Measurements from ENCODE around the gene UCHL1.

UCHL1 gene

DNA sequence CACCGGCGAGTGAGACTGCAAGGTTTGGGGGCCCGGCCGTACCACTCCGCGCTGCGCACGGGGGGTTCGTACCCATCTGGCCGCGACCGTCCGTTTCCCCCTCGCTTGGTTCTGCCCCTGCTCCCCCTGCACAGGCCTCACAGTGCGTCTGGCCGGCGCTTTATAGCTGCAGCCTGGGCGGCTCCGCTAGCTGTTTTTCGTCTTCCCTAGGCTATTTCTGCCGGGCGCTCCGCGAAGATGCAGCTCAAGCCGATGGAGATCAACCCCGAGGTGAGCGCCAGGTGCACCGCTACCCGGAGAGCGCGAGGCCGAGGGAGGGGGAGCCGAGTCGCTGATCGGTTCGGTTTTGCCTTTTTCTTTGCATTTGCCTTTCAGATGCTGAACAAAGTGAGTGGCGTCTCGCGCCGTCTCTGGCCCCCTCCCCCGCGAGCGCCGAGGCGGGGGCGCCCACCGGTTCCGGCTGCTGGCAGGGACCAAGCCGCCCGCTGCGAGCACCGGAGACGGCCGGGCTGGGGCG is at the start of gene UCHL1:
Gene UCHL1, plus strand, starts transcription at position 189 of the 517 bp plus-strand sequence. Its CDS starts 49 bp downstream, at position 238.
- peak in 1 of 2 donors; percentile 12 for DNase-seq (ENCODE audit: low read depth in 2 of 2)

DNA sequence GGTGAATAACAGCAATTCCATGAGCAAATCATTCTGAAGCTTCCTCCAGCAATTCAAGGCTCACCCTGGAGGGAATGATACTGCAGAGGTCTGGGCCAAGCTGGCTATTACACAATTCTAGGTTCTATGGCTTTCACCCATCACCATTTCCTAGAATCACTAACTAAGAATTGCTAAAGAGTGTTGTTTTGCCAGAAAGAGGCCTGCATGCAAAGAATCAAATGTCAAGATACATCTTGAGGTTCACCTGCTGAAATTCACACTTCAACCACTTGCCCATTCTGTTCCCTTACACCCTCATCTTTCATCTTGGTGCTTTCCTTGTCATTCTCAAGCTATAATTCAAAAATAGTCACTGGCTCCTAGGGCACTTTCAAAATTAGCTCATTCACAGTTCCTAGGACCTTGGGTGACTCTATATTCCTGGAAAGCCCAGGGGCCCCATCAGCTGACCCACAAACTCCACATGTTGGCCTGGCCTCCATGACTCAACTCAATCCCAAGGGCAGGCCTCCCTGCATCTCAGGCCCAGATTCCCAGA is 49.4 kb upstream of the UCHL1 start:
- DNase-seq (ENCODE audit: low read depth in 2 of 2) = no peak

GRCh38 chr4:41209187-41209586 is 47.5 kb upstream of the UCHL1 start:
- no peak for DNase-seq (ENCODE audit: low read depth in 2 of 2)

GRCh38 chr4:41209901-41210300 is 46.8 kb upstream of the UCHL1 start:
- DNase-seq (ENCODE audit: low read depth in 2 of 2) = no peak

- DNase-seq (ENCODE audit: low read depth in 2 of 2) = no peak
Observed at GRCh38 chr4:41211951-41212615, 44.6 kb upstream of the UCHL1 start.

DNA sequence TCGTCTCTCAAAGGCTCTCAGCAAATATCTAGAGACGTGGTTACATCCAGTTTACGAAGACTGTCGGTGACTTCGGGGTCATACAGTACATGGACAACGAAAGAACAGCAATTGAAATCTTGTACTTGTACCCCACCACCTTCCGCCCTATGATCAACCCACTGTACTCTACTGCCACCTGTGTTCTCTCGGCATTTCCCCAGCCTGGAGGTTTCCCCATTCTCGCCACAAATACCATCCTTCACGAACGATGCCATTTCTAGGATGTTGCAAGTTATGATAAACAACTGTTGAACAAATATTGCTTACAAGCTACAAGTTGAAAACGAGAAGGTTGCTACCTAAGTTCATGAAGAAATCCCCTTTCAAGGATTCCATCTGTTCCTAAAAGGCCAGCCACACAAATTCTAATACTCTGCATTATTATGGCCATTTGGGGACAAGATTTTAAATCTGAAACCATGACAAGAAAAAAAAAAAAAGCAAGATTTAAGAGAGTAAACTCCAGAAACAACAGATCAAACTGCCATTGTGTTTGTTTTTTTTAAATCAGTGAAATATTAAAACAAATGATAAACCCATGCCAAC is 44.0 kb upstream of the UCHL1 start:
- DNase-seq (ENCODE audit: low read depth in 2 of 2) = no peak

GRCh38 chr4:41213625-41214135 is 43.0 kb upstream of the UCHL1 start:
- DNase-seq (ENCODE audit: low read depth in 2 of 2) = no peak

GRCh38 chr4:41214136-41214824 is 42.4 kb upstream of the UCHL1 start, which contains the start of gene APBB2:
TSS of gene APBB2 (minus strand) at chr4:41214542. CDS start at chr4:41033254, 181,288 bp downstream.
- peak in 1 of 2 donors; percentile 36 for DNase-seq (ENCODE audit: low read depth in 2 of 2)

GRCh38 chr4:41214825-41215146 is 41.9 kb upstream of the UCHL1 start:
- DNase-seq (ENCODE audit: low read depth in 2 of 2) = no peak

GRCh38 chr4:41215155-41215554 is 41.6 kb upstream of the UCHL1 start:
- no peak for DNase-seq (ENCODE audit: low read depth in 2 of 2)

- DNase-seq (ENCODE audit: low read depth in 2 of 2) = no peak
Observed at GRCh38 chr4:41215969-41216293, 40.8 kb upstream of the UCHL1 start.

GRCh38 chr4:41216294-41217019 is 40.3 kb upstream of the UCHL1 start:
- peak; percentile 34 to 56 for DNase-seq (ENCODE audit: low read depth in 2 of 2)

DNA sequence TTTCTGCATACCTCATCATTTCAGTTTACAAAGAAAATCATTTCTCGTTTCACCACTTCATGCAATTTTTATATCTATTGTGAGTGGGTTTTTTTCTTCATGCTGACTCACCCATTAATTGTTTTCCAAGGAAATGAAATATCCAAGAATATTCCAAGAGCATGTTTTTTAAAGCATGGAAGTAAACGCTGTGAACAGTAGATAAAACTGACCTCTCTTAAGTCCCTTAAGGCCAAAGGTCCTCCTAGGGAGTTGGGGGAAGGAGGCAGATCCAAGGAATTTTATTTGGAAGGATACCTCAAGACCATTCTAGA is 39.8 kb upstream of the UCHL1 start:
- DNase-seq (ENCODE audit: low read depth in 2 of 2) = no peak

DNA sequence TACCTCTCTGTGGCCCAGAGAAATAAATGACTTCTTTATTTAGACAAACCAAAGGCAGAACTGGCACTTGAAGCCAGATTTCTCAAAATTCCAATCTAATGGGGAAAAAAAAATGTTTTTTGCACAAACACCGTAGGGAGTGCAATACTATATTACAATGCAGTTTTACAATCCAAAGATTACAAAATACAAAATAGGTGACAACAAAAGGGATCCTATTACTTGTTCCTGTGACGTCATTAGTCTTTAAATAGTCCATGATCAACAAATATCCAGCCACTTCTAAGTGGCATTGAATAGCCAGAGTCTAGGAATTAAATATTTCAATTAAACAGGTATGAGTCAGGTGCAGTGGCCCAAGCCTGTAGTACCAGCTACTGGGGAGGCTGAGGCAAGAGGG is 39.4 kb upstream of the UCHL1 start:
- no peak for DNase-seq (ENCODE audit: low read depth in 2 of 2)

DNA sequence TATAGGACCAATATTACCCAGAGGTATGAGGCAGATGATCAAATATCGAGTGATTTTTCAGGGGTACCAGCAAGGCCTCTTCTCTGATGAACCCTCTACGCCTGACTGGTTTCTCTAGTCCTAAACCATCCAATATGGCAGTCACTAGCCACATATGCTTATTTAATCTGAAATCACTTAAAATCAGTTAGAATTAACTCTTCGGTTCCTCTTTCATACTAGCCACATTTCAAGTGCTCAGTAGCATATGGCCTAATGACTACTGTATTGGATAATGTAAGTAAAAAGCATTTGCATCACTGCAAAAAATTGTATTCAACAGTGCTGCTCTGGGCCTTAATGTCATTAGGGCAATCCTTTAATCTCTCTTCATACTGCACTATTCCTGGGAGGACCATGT is 38.0 kb upstream of the UCHL1 start:
- no peak for DNase-seq (ENCODE audit: low read depth in 2 of 2)

GRCh38 chr4:41219421-41219950 is 37.2 kb upstream of the UCHL1 start:
- no peak for DNase-seq (ENCODE audit: low read depth in 2 of 2)

DNA sequence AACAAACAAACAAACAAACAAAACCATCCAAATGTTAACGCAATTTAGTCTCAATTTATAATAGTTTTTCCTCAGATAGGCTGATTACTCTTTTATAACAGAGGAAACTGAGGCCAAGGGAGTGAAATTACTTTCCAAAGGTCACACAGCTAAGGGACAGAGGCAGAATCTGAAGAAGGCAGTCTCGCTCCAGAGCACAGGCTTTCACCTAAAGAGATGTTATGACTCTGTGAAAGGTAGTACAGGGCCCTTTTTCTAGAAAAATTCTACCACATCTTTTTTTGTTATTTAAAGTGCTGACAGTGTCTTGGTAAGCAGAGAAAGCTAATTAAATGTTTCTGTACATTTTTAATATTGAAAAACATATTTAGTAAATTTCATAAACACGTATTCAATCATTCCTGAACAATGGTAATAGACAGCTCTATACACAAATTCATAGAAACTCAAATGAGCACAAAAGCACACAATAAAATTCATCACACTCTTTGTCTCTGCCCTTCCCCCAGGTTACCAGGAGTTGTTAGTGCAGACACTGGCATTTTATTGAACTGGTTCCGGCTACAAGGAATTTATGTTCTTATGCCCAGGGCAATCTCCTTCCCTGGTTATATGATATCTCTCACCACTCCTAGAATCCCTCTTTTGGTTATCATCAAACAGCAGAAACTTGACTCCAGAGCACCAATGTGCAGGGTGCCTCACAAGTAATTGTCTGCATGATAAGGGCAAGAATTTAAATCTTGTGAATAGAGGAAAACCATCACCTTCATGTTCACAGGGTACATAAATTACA is 34.7 kb upstream of the UCHL1 start:
- DNase-seq (ENCODE audit: low read depth in 2 of 2) = no peak

DNA sequence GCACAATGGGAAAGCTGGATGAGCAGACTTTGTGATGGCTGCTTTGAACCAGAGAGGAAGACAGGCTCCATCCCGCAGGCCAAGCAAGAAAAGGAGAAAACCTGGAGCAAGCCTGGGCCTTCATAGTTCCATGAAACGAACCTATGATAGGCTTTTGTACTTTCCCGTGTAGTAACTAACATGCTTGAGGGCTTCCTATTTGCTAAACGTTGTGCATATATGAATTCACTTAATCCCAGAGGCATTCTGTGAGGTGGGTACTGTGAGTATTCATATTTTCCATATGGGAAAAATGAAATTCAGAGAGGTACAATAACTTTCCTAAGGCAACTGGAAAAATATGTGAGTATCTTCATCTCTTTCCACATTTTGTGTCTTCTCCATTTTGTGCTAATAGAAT is 28.8 kb upstream of the UCHL1 start:
- no peak for DNase-seq (ENCODE audit: low read depth in 2 of 2)

DNA sequence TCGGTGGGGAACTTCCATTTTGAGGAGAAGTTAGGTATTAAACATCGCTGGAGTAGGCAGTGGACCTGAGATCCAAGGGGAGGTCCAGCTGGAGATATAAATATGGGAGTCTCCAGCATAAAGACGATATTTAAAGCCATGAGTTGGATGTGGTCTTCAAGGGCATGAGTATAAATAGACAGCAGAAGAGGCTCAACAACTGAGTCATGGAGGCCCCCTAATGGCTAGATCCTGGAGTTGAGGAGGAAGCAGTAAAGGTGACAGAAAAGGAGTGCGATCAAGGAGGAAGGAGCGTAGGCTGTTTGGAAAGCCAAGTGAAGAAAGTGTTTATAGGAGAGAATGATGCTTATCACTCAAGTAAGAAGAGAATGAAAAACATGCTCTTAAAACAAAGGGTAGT is 24.3 kb upstream of the UCHL1 start:
- DNase-seq (ENCODE audit: low read depth in 2 of 2) = no peak

- DNase-seq (ENCODE audit: low read depth in 2 of 2) = no peak
Observed at GRCh38 chr4:41232856-41233255, 23.9 kb upstream of the UCHL1 start.

- no peak for DNase-seq (ENCODE audit: low read depth in 2 of 2)
Observed at GRCh38 chr4:41236032-41236431, 20.7 kb upstream of the UCHL1 start.
